SIG-M5 treated with dmso at 0.1 percent for 504 hours (cell line): ENCODE data around the gene PPP1R16B.
A peak's percentile ranks its signal among the peaks of the same experiment; 100 is the strongest.

Source experiments
- DNase-seq: peaks from one replicate; lab custom pipeline; 2025; ENCODE audit not compliant: unreplicated experiment; lab: John Stamatoyannopoulos, UW

PPP1R16B gene

DNA sequence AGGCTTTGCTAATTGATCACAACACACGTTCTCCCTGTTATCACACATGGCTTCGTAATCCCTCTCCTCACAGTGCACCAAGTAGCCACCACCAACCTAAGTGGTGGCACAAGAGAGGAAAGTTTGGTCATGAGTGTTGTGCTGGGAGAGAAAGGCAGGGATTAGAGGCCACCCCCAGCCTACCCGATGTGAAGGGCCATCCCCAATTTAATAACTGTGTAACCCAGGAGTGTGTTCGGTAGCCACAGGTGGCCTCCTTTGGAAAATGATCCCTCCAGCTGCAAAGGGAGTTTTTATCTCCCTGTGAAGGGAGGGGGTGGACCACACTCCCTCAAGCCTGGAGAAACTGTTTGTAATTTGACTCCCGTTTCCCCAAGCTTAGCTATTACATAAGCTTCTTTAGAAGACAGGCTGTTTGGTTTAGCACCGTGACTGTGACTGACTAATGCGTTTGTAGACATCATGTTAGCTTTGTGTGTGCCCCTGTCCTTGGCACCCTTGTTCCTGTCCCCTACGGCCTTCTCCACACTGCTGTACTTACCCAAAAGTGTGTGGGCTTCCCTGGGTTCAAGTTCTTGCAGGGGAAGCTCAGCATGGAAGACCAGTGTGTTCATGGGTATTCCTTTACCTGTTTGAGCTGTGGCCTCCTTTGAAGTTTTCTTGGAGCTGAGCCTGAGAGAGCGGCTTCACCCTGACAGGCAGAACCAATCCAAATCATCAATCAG is 20.6 kb downstream of the PPP1R16B start:
- peak; percentile 28 for DNase-seq

GRCh38 chr20:38827770-38828281 is 22.3 kb downstream of the PPP1R16B start:
- no peak for DNase-seq

- DNase-seq: no peak
These were observed 23.2 kb downstream of the PPP1R16B start for GRCh38 chr20:38828514-38829295.

- DNase-seq: no peak
These were observed 23.9 kb downstream of the PPP1R16B start for GRCh38 chr20:38829296-38829875.

- DNase-seq: no peak
These were observed 24.9 kb downstream of the PPP1R16B start for GRCh38 chr20:38830356-38830755.

DNA sequence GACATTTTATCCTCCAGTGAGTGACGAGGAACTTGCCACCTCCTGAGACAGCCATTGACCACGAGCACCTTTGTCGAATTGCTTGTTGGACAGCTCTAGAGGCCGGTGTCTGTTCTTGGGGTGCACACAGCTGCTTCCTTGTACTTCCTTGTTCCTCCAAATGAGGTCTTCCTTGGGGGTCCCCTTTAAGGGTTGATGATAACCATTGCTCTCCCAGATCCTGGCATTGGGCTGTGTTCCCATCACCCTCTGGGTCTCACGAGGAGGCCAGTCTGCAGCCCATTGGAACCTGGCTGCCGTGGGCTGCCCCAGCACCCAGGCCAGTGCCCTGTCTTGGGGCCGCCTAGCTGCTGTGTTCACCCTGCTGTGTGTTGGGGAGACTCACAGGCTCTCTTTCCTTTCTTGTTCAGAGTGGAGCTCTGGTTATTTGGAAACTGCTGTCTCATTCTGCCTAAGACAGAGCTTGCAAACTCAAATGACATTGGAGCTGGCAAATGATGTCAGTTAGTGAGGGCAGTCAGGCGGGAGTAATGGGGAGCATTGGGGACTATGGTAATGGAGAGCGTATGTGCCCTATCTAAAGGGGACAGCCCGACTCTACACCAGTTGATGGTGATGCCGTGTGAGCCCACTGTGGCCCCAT is 25.7 kb downstream of the PPP1R16B start:
- DNase-seq: no peak

DNA sequence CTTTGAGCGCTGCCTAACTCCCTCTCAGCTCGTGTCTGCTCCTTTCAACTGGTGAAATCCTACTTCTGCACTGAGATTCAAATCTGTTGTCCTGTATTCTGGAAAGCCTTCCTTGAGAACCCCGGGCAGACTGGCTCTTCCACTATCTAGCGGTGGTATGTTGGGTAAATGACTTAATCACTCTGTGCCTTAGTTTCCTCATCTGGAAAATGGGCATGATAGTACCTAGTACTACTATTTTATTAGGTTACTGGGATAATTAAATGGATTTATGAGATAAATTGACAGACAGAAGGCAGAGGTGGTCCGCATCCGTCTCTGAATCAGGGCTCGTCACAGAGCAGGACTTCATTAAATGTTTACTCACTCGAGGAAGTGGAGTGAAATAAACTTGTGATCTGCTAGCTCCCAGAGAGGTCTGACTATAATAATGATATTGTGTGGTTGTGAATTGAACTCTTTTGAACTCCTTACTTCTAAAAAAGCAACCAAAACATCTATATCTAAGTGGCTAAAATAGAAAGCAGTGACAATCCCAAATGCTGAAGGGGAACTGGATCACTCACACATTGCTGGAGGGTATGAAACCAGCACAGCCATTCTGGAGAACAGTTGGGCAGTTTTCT is 26.6 kb downstream of the PPP1R16B start:
- DNase-seq: no peak

- no peak for DNase-seq
These were observed 27.8 kb downstream of the PPP1R16B start for GRCh38 chr20:38833154-38833856.

GRCh38 chr20:38833857-38834164 is 28.3 kb downstream of the PPP1R16B start:
- DNase-seq: no peak

DNA sequence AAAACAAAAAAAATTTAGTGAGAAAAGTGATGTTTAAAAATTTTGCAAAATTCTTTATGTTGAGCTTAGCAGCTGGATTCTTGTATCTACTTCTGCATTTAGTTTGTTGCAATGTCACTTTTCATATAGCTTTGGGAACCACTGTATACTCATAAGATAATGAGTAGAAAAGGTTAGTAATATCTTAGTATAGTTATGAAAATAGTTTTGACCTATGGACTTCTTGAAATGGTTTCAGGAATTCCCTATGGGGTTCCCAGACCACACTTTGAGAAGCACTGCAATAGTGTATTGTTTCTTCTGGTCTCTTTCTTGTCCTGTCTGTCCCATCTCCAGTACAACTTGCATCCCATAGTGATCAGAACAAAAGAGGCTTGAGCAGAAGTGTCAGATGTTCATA is 29.4 kb downstream of the PPP1R16B start:
- no peak for DNase-seq

GRCh38 chr20:38835792-38836191 is 30.3 kb downstream of the PPP1R16B start:
- DNase-seq: no peak

DNA sequence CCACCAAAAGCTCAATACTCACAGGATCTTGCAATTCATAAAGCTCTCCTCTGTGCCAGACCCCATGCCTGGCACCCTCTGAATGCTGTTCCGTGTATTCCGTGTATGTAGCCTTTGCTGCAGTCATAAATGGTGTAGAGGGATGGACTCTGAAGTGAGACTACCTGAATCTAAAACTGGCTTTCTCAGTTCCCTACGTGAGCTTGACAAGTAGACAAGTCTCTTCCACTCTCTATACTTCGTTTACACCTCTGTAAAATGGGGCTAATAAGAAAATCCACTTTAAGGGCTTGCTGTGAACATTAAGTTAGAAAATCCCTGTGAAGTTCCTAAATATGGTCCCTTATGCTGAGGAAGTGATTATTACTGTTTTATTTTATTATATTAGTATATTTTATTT is 31.5 kb downstream of the PPP1R16B start:
- DNase-seq: no peak

- DNase-seq: no peak
These were observed 32.8 kb downstream of the PPP1R16B start for GRCh38 chr20:38838326-38838725.

DNA sequence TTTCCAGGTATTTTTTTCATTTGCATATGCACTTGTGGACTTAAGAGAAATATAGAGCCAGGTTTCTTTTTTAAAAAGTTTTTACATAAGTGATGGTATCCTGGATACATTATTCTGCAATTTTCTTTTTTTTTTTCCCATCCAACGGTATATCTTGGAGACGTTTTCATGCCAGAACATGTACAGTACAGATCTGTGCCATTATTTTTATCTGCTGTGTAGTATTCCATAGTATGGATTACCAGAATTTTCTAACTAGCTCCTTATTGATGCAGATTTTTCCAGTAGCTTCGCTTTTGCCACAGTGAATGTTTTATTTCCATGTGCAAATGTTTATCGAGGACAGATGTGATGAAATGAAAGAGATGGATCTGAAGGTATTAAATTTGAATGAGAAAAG is 34.1 kb downstream of the PPP1R16B start:
- DNase-seq: no peak

GRCh38 chr20:38840053-38840893 is 34.8 kb downstream of the PPP1R16B start:
- no peak for DNase-seq

GRCh38 chr20:38840894-38841470 is 35.5 kb downstream of the PPP1R16B start:
- no peak for DNase-seq

DNA sequence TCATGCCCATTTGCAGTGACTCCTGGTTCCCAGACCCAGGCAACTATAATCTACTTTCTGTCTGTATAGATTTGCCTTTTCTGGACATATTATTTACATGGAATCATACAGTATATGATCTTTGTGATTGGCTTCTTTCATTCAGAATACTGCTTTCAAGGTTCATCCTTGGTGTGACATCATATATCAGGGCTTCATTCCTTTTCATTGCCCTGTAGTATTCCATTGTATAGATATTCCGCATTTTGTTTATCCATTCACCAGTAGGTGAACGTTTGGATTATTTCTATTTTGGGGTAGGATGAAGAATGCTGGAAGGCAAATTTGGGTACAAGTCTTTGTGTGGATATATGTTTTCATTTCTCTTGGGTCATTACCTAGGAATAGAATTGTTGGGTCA is 36.1 kb downstream of the PPP1R16B start:
- no peak for DNase-seq

DNA sequence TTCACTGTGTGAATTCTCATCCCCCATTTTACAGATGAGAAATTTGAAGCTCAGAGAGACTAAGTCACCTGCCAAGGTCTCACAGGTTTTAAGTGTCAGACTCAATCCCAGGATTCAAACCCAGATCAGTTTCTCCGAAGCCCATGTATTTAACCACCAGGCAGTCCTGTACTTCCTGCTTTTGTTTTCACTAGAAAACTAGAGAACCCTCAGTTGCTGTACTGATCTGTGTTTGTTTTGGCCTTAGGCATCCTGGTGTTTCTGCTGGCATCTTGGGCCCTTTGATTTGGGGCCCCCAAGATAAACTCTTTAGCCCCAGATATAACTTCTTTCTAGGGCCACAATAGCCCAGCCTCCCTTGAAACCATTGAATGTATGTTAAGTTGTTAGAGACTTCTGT is 36.5 kb downstream of the PPP1R16B start:
- no peak for DNase-seq

- DNase-seq: peak; percentile 32
These were observed 37.1 kb downstream of the PPP1R16B start for GRCh38 chr20:38842558-38842981.
